GM18502 (cell line): ENCODE data around the gene SNRPA.
"Not testable (repeated sequence)": the region's sequence is repeated elsewhere in the genome, so short reads cannot be mapped to it uniquely, and the experiment has no call there.

Source experiments
- ATAC-seq: cut with Tn5 transposase; IDR thresholded peaks from one replicate; pipeline ENCODE4 v1.9.1; 2021; ENCODE audit warnings: mild to moderate bottlenecking; ENCODE audit not compliant: unreplicated experiment, poor library complexity

The SNRPA gene

GRCh38 chr19:40774916-40775631 lies 24.1 kb downstream of the SNRPA start, which contains the start of gene MIA:
Gene MIA (plus strand): TSS chr19:40775521. CDS start chr19:40775543, 22 bp downstream.
- ATAC-seq, result no peak

- no peak for ATAC-seq
Observed at GRCh38 chr19:40775632-40776022, 24.6 kb downstream of the SNRPA start.

GRCh38 chr19:40776364-40776763 lies 25.4 kb downstream of the SNRPA start:
- ATAC-seq, result no peak

- ATAC-seq, result peak; percentile 67
Observed at GRCh38 chr19:40776932-40777644, 26.1 kb downstream of the SNRPA start.

GRCh38 chr19:40777645-40777936 lies 26.6 kb downstream of the SNRPA start:
- ATAC-seq, result no peak

GRCh38 chr19:40777937-40778705 lies 27.1 kb downstream of the SNRPA start, which contains the start of gene RAB4B:
Gene RAB4B (plus strand): TSS chr19:40778247. CDS start chr19:40778376, 129 bp downstream.
- peak; percentile 61 for ATAC-seq

- no peak for ATAC-seq
Observed at GRCh38 chr19:40778706-40779284, 27.8 kb downstream of the SNRPA start.

GRCh38 chr19:40780582-40780981 lies 29.6 kb downstream of the SNRPA start:
- ATAC-seq, result no peak

GRCh38 chr19:40781140-40781539 lies 30.1 kb downstream of the SNRPA start:
- ATAC-seq, result no peak

- ATAC-seq, result no peak
Observed at GRCh38 chr19:40783711-40784110, 32.7 kb downstream of the SNRPA start.

- not testable (repeated sequence) for ATAC-seq
Observed at GRCh38 chr19:40784146-40784545, 33.1 kb downstream of the SNRPA start.

- no peak for ATAC-seq
Observed at GRCh38 chr19:40785526-40785925, 34.5 kb downstream of the SNRPA start.

- no peak for ATAC-seq
Observed at GRCh38 chr19:40786060-40787037, 35.3 kb downstream of the SNRPA start.

GRCh38 chr19:40791349-40791748 lies 40.3 kb downstream of the SNRPA start:
- ATAC-seq, result no peak

- no peak for ATAC-seq
Observed at GRCh38 chr19:40791996-40792395, 41.0 kb downstream of the SNRPA start.

- no peak for ATAC-seq
Observed at GRCh38 chr19:40797166-40797962, 46.4 kb downstream of the SNRPA start.

GRCh38 chr19:40797963-40798682 lies 47.1 kb downstream of the SNRPA start:
- ATAC-seq, result peak; percentile 27
